Prostate gland (tissue), 2 donors: ENCODE data around the gene ZNF490. TPM values are rescaled to one million over a fixed set of nuclear protein-coding genes. Genes with fewer than 3 reads are reported as not detected.
A peak's percentile ranks its signal among the peaks of the same experiment; 100 is the strongest.
"Not testable (repeated sequence)": the region's sequence is repeated elsewhere in the genome, so short reads cannot be mapped to it uniquely, and the experiment has no call there.

Experiments
- DNase-seq: peaks from one replicate; pipeline ENCODE4 v3.0.0-alpha.2; 2019; ENCODE audit warnings: low spot score
- H3K27ac ChIP-seq, 2 donors: fragments of 200-600 bp; sonication (generic); 2 replicates each; pipeline ENCODE4 v1.5.1; 2017 to 2019
- H3K27me3 ChIP-seq: fragments of 200-600 bp; sonication (generic); replicated peaks from 2 replicates; pipeline ENCODE4 v1.5.1; 2019; ENCODE audit not compliant: insufficient read depth
- H3K36me3 ChIP-seq, 2 donors: fragments of 200-600 bp; sonication (generic); 1 replicate in 1 of 2; 2 replicates in 1 of 2; pipeline versions ENCODE4 v1.5.1 to v1.8.1; 2017 to 2019
- H3K4me1 ChIP-seq: fragments of 200-600 bp; sonication (generic); replicated peaks from 2 replicates; pipeline ENCODE4 v1.5.1; 2019
- H3K4me3 ChIP-seq, 2 donors: fragments of 200-600 bp; sonication (generic); 2 replicates each; pipeline ENCODE4 v1.5.1; 2017 to 2019
- H3K9me3 ChIP-seq: fragments of 200-600 bp; sonication (generic); 2 replicates; pipeline ENCODE4 v1.5.1; 2017
- CTCF ChIP-seq, 4 experiments: fragments of 200-600 bp in 2 of 4; fragments of 450-650 bp in 2 of 4; sonication (generic) in 2 of 4; IDR thresholded peaks; 1 replicate in 3 of 4; 2 replicates in 1 of 4; pipeline ENCODE4 v1.5.1; 2016 to 2019; ENCODE audit warnings: antibody characterized with exemption in 4 of 4, mild to moderate bottlenecking in 2 of 4, moderate library complexity in 2 of 4
- POLR2A ChIP-seq: fragments of 450-650 bp; IDR thresholded peaks from one replicate; pipeline ENCODE4 v1.6.1; 2016; ENCODE audit warnings: antibody characterized with exemption, mild to moderate bottlenecking
- POLR2AphosphoS5 ChIP-seq: sonication (generic); formaldehyde crosslinking; IDR thresholded peaks from one replicate; pipeline ENCODE4 v1.6.1; 2017; ENCODE audit warnings: antibody characterized with exemption
- WGBS: methylation state at CpG from one replicate; pipeline ENCODE4 v1.1.5; 2018; 5-methylcytosine and 5-hydroxymethylcytosine counted together
- intact Hi-C: fragments of 100-400 bp; cut with DNase I; formaldehyde crosslinking; loops from one replicate; pipeline ENCODE4 v1.14.2; 2022
- total RNA-seq, 2 donors: library from RNA; depleted of rRNA; stranded (reverse); fragments of >200 nt; gene quantifications; one replicate each; pipeline ENCODE4 v1.1.0, GENCODE V29; 2016

The ZNF490 gene
- total RNA-seq, 2 donors from 2014 or later: 7.2 to 8.9 TPM

GRCh38 chr19:12626958-12627357, 16.3 kb upstream of the ZNF490 start:
- H3K4me3 ChIP-seq: no peak overlapping the region
- H3K27me3 ChIP-seq: no peaks in the 10 kb centered on the region
- no peak for DNase-seq
- peaks cover 25 to 28% of the 10 kb centered on the region in 2 donors for H3K36me3 ChIP-seq
- intact Hi-C loops: no loop called here
- no peaks in the 10 kb centered on the region for H3K9me3 ChIP-seq
- no peak overlapping the region for H3K27ac ChIP-seq
- TF ChIP-seq POLR2A: no peak
- no peak for TF ChIP-seq POLR2AphosphoS5
- no peak for TF ChIP-seq CTCF (IDR thresholded peaks at IDR 0.05)
- WGBS: 92% methylated on average over 8 of the region's 8 CpGs
- no peaks in the 10 kb centered on the region for H3K4me1 ChIP-seq

- Histone ChIP-seq H3K36me3 (peaks cover 20 to 27% of the 10 kb centered on the region in 2 donors), H3K4me3 (no peak overlapping the region), H3K9me3 (no peaks in the 10 kb centered on the region), H3K27me3 (no peaks in the 10 kb centered on the region), H3K4me1 (no peaks in the 10 kb centered on the region), H3K27ac (no peak overlapping the region)
- TF ChIP-seq CTCF (IDR thresholded peaks at IDR 0.05) (no peak), POLR2AphosphoS5 (no peak), POLR2A (no peak)
- DNase-seq: no peak
- WGBS: 93% methylated on average over 4 of the region's 4 CpGs
- intact Hi-C loops: no loop called here
These were observed 12.9 kb upstream of the ZNF490 start for GRCh38 chr19:12623361-12624031.

GRCh38 chr19:12621253-12622024, 10.8 kb upstream of the ZNF490 start:
- not testable (repeated sequence) for H3K4me1 ChIP-seq, H3K4me3 ChIP-seq

GRCh38 chr19:12617646-12618045, 7.0 kb upstream of the ZNF490 start:
- no peaks in the 10 kb centered on the region for H3K36me3 ChIP-seq
- H3K4me1 ChIP-seq: no peaks in the 10 kb centered on the region
- no peaks in the 10 kb centered on the region for H3K9me3 ChIP-seq
- DNase-seq: no peak
- H3K27ac ChIP-seq: no peak overlapping the region
- intact Hi-C loops: no loop called here
- no peak overlapping the region for H3K4me3 ChIP-seq
- 90% methylated on average over 4 of the region's 4 CpGs for WGBS
- TF ChIP-seq POLR2A (no peak), CTCF (IDR thresholded peaks at IDR 0.05) (no peak), POLR2AphosphoS5 (no peak)
- no peaks in the 10 kb centered on the region for H3K27me3 ChIP-seq

More at GRCh38 chr19:12621253-12622024, 10.8 kb upstream of the ZNF490 start:
- H3K27me3 ChIP-seq, DNase-seq, intact Hi-C loops, H3K9me3 ChIP-seq, H3K27ac ChIP-seq: not testable (repeated sequence)
- 53% methylated on average over 21 of the region's 26 CpGs for WGBS
- peaks cover 9 to 14% of the 10 kb centered on the region in 2 donors for H3K36me3 ChIP-seq

GRCh38 chr19:12611361-12611699, 717 bp upstream of the ZNF490 start:
- Histone ChIP-seq H3K4me1 (no peaks in the 10 kb centered on the region), H3K9me3 (no peaks in the 10 kb centered on the region), H3K4me3 (peak overlapping the region; percentile 80 to 91), H3K27ac (peak overlapping the region; percentile 96 to 98), H3K36me3 (no peaks in the 10 kb centered on the region), H3K27me3 (no peaks in the 10 kb centered on the region)
- TF ChIP-seq CTCF (IDR thresholded peaks at IDR 0.05) (no peak), POLR2AphosphoS5 (peak; percentile 85), POLR2A (no peak)
- 1% methylated on average over 10 of the region's 10 CpGs for WGBS
- intact Hi-C loops: loop anchor here (5.0 kb wide), 1 partner anchor 56 kb away; the partner anchor contains the start of genes MAN2B1 and WDR83
- peak; percentile 73 for DNase-seq
